ENCODE results near the gene ZNF837. TPM values are rescaled to one million over a fixed set of nuclear protein-coding genes. Genes with fewer than 3 reads are reported as not detected.

ZNF837 gene
- total and polyA plus RNA-seq, 2 of the 13 experiments (the other 11 are each of a cell fraction or from before 2014, with no cell fraction given): 0.29 to 1.3 TPM

- no peak; the same call in 1 of the 2 replicates for TF ChIP-seq PAXIP1 (CRISPR knock-in tag; conservative IDR thresholded peaks at IDR 0.05)
- peak; percentile 54; the same call in 1 of the 2 replicates for TF ChIP-seq DMAP1 (CRISPR knock-in tag; IDR thresholded peaks at IDR 0.05)
- TF ChIP-seq KAT2B (IDR thresholded peaks at IDR 0.05; ENCODE audit: borderline replicate concordance, low read depth, low read length): no peak
- TF ChIP-seq WIZ (CRISPR knock-in tag; IDR thresholded peaks at IDR 0.05): peak; percentile 76; the same call in 1 of the 2 replicates
- TF ChIP-seq ATF7 (IDR thresholded peaks at IDR 0.05): no peak
- TF ChIP-seq ATF7 (CRISPR knock-in tag; IDR thresholded peaks at IDR 0.05): no peak; the same call in 1 of the 2 replicates
- peak; percentile 82; the same call in 1 of the 2 replicates for TF ChIP-seq ZNF816 (CRISPR knock-in tag; IDR thresholded peaks at IDR 0.05; ENCODE audit: borderline replicate concordance)
- TF ChIP-seq ZBTB8A (CRISPR knock-in tag; IDR thresholded peaks at IDR 0.05; ENCODE audit: borderline replicate concordance, low read depth): no peak
- peak; percentile 59 for TF ChIP-seq ASH2L (IDR thresholded peaks at IDR 0.05; ENCODE audit: insufficient read length, low read depth, low read length)
- TF ChIP-seq FOXJ3 (CRISPR knock-in tag; IDR thresholded peaks at IDR 0.05; ENCODE audit: borderline replicate concordance): peak; percentile 35; the same call in 1 of the 2 replicates
- TF ChIP-seq ZNF724P (CRISPR knock-in tag; IDR thresholded peaks at IDR 0.05; ENCODE audit: borderline replicate concordance): peak; percentile 16; the same call in 1 of the 2 replicates
- 0 out of 2 replicates have a peak, but pooled peaks have one; percentile 4 for TF ChIP-seq FOXO1 (CRISPR knock-in tag; IDR thresholded peaks at IDR 0.05)
- TF ChIP-seq GFI1 (CRISPR knock-in tag; IDR thresholded peaks at IDR 0.05; ENCODE audit: borderline replicate concordance): no peak
- TF ChIP-seq ZIK1 (CRISPR knock-in tag; IDR thresholded peaks at IDR 0.05; ENCODE audit: borderline replicate concordance, low read depth): peak; percentile 57; the same call in 1 of the 2 replicates
- no peak for TF ChIP-seq ZFP36 (IDR thresholded peaks at IDR 0.05; ENCODE audit: borderline replicate concordance, low read depth, low read length, partially characterized antibody)
- TF ChIP-seq ZBTB4 (CRISPR knock-in tag; IDR thresholded peaks at IDR 0.05; ENCODE audit: borderline replicate concordance): peak; percentile 79; the same call in 1 of the 2 replicates
- no peak; the same call in 1 of the 2 replicates for TF ChIP-seq ZNF639 (CRISPR knock-in tag; conservative IDR thresholded peaks at IDR 0.05)
- peak; percentile 31; the same call in 1 of the 2 replicates for TF ChIP-seq ZNF792 (CRISPR knock-in tag; IDR thresholded peaks at IDR 0.05)
- TF ChIP-seq ZNF451 (CRISPR knock-in tag; IDR thresholded peaks at IDR 0.05): peak; percentile 59; the same call in 1 of the 2 replicates
- TF ChIP-seq ZNF776 (CRISPR knock-in tag; IDR thresholded peaks at IDR 0.05): no peak; the same call in 1 of the 2 replicates
Observed at GRCh38 chr19:58408152-58409009, 27.6 kb upstream of the ZNF837 start, which contains the start of gene ZNF584 (continued).
